Choroid plexus epithelial cell (primary cell): ENCODE results near the gene EPG5.

ENCODE experiments used
- DNase-seq: peaks from one replicate; pipeline ENCODE4 v3.0.0-alpha.2; 2010; ENCODE audit warnings: low read depth
- H3K4me3 ChIP-seq: 2 replicates; pipeline ENCODE4 v1.5.1; 2011; ENCODE audit warnings: low read depth, mild to moderate bottlenecking, control low read depth, low read length, moderate library complexity
- CTCF ChIP-seq: conservative IDR thresholded peaks from 2 replicates; pipeline ENCODE4 v1.5.1; 2011; ENCODE audit warnings: low read depth, mild to moderate bottlenecking, control low read depth, inconsistent platforms, low read length, moderate library complexity

Gene EPG5

GRCh38 chr18:45926085-45926484 is 41.0 kb downstream of the EPG5 start:
- no peak for DNase-seq
- no peak for TF ChIP-seq CTCF
- no peak overlapping the region for H3K4me3 ChIP-seq

- DNase-seq: no peak
- no peak for TF ChIP-seq CTCF
- H3K4me3 ChIP-seq: no peak overlapping the region
Measured at GRCh38 chr18:45923138-45923537, 44.0 kb downstream of the EPG5 start.

GRCh38 chr18:45920367-45920766 is 46.8 kb downstream of the EPG5 start:
- DNase-seq: peak; percentile 72
- no peak for TF ChIP-seq CTCF
- no peak overlapping the region for H3K4me3 ChIP-seq

- no peak for DNase-seq
- no peak overlapping the region for H3K4me3 ChIP-seq
- TF ChIP-seq CTCF: peak; percentile 10
Measured at GRCh38 chr18:45916302-45916701, 50.8 kb downstream of the EPG5 start.

GRCh38 chr18:45913276-45913675 is 53.9 kb downstream of the EPG5 start:
- no peak for TF ChIP-seq CTCF
- H3K4me3 ChIP-seq: no peak overlapping the region

GRCh38 chr18:45910405-45911023 is 56.6 kb downstream of the EPG5 start:
- H3K4me3 ChIP-seq: no peak overlapping the region
- TF ChIP-seq CTCF: peak; percentile 96
- DNase-seq: peak; percentile 68

More at GRCh38 chr18:45913276-45913675, 53.9 kb downstream of the EPG5 start:
- DNase-seq: no peak

- DNase-seq: peak; percentile 73
- TF ChIP-seq CTCF: no peak
Measured at GRCh38 chr18:45901654-45902210, 65.4 kb downstream of the EPG5 start.

More at GRCh38 chr18:45901654-45902210, 65.4 kb downstream of the EPG5 start:
- H3K4me3 ChIP-seq: no peak overlapping the region
